Inferior parietal cortex (tissue), 1 donor: ENCODE results near the gene FAM153A.
"Not testable (repeated sequence)": the region's sequence is repeated elsewhere in the genome, so short reads cannot be mapped to it uniquely, and the experiment has no call there.

Source experiments
- DNase-seq: peaks from one replicate; pipeline ENCODE4 v3.0.0-alpha.2; 2016; ENCODE audit errors: extremely low spot score

Gene FAM153A

DNA sequence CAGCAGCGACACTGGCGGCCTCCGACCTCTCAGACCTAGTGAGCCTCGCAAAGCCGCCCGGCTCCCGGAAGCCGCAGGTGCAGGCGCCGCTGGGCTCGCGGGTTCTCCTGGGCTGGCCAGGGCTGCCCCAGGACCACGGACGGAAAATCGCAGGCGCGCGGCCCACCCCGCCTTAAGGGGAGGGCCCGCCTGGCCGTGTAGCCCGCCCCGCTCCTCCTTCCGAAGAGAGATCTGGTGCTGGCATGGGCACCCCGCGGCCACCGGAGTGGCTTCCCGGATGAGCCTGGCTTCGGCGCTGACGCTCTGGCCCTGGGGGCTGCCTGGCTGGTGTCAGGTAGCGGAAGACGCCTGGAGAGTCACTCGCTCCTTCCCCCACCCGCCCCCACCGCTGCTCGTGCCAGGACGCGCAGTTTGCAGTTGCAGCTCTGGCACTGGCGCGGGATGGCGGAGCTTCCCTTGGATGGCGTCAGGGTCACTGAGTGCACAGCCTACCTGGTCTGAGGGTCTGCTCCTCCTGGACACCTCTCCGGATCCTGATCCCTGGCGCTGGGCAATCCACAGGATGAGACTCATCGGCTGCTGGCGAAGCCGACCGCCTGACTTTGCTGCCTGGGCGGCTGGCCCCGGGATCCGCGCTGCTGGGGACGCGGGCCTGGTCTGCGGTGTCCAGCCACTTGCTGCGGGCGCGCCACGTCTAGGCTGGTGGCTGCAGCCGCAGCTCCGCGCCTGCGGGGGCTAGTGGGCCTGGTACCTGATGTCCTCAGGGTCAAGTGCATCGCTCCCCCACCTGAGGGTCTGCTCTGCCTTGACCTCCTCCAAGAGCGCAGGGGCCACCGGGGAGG lies at the start of gene FAM153A:
Gene FAM153A (minus strand): TSS at position 108 of the 842 bp plus-strand sequence.
- DNase-seq, result not testable (repeated sequence)

DNA sequence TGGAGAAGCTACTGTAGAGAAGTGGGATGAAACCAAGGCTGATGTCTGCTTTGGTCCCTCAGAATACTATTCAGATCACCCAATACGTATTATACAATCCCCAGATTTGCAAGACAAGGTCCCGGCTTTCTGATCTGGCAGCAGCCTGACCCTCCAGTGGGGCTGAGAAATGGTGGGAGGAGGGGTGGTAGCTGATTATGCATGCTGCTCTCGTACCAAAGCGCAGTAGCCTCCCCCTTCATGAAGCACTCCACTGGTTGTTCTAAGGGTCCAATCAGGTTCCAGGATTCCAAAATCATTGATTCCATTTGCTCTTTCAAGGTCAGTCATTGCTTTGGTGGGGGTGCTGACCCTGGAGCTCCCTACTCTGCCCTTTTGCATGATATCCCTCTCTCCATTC lies 49.6 kb upstream of the FAM153A start:
- DNase-seq, result not testable (repeated sequence)

DNA sequence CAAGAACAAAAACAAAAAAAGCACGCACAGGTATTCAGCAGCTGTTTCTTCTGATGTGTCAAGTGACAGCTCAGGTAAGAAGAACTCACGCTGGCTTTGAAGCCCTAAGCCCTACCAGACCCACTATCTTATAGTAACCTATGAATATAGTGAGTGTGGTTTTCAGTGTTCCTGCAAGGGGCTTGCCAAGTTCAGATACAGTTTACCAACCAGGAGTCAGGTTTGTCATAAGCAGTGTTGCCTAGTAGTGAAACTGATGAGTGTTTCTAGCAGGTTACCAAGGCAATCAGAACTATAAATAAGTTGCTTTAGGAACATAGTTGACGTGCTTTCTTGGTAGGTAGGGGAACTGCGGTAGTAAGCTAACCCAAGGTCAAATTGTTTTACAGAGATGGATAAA lies 43.4 kb upstream of the FAM153A start:
- not testable (repeated sequence) for DNase-seq

DNA sequence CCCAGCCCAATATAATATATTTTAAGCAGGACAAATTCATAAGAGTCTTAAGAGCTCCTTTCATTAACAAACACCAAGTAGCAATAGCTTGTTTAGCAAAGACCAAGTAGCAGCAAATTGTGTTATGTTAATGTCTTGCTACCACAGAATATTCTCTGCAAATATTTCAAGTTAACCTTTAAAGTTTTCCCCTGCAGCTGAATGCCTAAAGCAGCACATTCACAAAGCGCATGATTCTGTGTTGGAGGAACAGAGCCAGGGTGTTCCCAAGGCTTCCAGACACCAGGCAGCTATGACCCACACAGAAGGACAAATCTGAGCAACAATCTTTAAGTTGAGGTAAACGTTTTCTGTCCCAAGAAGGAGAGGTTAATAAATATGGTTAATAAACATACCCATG lies 42.1 kb upstream of the FAM153A start:
- not testable (repeated sequence) for DNase-seq

DNA sequence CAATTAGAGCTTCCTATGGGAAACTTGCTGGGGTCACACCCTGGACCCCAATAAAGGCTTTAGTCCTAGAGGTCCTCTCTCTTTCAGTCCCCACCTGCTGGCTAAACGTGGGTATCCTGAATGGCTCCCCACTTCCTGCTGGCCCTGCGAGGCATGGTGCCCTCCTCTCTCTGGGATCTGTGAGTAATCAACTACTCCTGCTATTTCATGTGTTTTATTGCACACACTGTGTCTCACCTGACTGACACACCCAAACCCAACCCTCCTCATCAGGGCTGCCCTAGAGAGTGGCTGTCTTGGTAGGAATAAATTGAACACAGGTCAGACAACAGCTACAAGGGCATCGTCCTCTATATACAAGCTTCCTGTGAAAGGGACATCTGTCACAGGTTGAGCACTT lies 39.8 kb upstream of the FAM153A start:
- not testable (repeated sequence) for DNase-seq

DNA sequence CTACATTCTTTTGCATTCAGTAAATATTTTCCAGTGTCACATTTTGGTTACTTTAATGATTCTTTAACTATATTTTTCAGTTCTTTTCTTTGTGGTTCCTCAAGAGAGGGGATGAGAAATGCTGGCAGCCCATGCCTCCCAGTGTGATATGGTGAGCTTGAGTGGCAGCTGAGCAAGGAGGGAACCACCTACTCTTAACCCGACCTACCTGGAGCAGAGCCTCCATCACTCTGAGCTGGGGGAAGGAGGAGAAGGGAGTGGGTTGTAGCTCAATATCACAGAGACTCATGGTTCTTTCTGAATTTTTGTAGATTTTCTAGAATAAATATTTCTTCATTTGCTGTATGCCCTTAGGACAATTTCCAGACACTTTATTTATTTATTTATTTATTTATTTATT lies 37.0 kb upstream of the FAM153A start:
- not testable (repeated sequence) for DNase-seq

DNA sequence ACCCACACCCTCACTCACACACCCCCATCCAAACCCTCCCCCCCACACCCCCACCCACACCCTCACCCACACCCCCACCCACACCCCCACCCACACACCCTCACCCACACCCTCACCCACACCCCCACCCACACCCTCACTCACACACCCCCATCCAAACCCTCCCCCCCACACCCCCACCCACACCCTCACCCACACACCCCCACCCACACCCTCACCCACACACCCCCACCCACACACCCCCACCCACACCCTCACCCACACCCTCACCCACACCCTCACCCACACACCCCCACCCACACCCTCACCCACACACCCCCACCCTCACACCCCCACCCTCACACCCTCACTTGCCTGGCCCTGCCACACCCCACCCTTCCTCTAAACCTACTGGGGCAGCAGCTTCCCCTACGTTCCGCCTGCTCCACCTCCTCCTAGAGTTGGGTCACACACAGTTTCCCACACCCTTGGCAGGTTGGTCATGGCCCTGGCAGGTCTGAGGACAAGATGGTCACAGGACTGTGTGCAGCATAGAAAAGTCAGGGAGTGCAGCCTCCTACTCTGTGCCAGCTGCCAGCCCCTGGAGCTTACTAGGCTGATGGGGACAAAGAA lies 30.2 kb upstream of the FAM153A start:
- not testable (repeated sequence) for DNase-seq

DNA sequence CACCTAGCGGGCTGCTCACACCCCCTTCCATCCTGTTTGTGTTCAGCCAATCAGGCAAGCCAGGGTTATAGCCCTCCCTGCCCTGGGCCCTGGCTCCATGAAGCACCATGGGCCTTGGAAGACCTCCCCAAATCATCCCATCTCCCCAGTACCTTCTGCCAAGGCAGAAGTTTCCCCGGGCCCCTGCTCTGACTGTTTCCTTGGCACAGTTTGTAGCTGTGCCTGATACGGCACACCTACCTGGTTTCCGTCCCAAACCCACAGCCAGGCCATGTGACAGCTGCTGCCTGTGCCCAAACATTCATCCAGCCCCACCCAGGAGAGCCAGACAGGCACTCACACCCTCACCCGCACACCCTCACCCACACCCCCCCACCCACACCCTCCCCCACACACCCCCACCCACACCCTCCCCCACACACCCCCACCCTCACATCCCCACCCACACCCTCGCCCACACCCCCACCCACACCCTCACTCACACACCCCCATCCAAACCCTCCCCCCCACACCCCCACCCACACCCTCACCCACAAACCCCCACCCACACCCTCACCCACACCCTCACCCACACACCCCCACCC lies 29.6 kb upstream of the FAM153A start:
- DNase-seq, result not testable (repeated sequence)

DNA sequence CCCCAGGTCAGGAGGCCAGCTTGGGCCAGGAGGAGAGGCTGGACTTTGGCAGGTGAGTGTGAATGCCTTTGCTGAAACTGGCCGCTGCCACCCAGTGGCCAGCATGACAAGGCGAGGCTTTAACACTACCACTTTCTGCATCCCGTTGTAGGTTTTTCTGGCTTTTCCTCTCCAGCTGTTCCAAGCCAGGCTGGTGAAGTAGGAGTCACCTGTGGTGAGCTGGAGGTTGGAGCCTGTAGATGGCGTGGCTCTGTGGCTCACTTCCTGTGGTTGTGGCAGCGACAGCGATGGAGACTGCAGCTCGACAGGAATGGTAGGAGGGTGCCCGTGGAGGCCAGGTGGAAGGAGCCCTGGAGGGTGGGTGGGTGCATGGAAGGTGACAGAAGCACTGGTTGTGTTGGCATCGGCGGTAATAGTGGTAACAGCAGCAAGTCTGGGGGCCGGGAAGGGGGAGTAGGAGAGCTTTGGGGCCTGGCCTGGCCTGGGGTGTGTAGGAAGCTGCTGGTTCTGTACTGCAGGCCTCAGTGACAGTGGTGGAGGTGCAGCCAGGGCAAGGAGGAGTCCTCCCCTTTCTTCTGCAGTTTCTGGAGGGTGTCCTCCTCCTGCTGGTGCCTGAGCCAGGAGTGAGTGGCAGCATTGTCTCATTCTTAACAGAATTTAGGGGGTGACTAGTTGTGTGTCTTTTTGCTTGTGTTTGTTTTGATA lies 26.7 kb upstream of the FAM153A start:
- not testable (repeated sequence) for DNase-seq

DNA sequence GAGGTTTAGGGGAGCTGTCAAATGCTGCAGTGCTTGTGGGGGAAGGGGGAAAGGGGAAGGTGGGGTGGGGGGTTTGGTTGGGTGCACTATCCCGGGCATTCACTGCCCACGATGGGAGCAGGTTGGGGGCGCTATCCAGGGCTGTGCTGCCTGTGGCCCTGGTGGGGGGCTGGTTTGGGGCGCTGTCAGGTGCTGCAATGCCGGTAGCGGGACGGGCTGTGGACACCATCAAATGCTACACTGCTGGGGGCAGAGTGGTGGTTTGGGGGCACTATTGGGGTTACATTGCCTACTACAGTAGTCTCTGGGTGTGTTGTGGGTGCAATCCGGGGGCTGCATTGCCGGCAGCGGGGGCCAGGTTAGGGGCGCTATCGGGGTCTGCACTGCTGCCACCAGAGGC lies 25.7 kb upstream of the FAM153A start:
- DNase-seq, result not testable (repeated sequence)

DNA sequence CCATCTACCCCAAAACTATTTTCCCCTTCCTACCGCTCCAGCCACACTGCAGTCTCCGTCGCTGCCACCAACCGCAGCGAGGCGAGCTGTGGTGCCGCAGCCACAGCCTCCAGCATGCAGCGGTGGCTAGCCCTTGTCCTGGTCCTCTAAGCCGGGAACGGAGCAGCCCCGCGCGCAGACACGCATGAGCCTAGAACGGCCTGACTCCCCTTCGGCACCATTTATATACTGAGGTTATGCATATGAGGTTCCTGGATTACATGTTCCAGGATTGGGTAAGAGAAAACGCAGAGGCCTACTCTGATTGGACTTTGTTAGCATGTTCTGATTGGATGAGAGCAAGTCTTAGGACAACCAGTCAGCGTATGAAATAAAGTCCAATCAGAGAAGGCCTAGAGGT lies 24.6 kb upstream of the FAM153A start:
- DNase-seq, result not testable (repeated sequence)

DNA sequence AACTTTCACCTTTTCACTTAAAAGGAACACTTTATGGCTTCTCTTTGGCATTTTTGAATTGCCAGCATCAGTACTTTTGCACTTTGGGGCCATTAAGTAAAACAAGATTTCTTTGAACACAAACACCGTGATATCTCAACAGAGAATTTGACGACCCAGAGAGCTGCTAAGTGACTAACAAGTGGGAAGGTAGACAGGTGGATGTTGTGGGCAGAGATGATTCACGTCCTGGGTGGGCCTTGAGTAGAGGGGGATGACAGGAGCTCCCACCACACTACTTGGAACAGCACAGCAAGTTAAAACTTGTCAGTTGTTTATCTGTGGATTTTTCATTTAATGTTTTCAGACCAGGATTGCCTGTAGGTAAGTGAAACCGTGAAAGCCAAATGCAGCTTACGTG lies 18.7 kb upstream of the FAM153A start:
- DNase-seq, result not testable (repeated sequence)

DNA sequence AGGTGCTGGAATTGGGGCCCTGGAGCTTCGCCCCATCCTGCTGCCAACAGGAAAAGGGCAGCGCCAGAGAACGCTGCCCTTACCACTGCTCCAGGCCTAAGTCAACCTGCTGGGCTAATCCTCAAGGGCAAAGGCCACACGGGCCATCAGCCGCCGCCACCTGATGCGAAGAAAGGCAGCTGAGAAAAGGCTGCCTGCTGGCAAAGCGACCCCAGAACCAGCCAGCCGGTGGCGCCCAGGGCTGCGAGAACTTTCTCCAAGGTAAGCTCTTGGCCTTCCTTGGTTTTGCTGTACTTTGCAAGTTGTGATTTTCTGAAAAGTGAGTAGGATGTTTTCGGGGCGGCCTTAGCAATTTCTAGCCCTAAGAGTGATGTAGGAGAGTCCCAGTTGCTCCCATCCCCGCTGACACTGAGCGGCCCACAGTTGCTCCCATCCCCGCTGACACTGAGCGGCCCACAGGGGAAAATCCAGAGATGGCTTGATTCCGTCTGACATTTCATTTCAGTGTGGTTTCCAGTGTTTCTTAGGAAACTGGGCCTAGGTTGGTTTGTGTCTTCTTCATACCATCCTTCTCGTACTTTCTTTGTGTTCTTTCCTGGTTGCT lies 15.6 kb upstream of the FAM153A start:
- DNase-seq, result not testable (repeated sequence)

DNA sequence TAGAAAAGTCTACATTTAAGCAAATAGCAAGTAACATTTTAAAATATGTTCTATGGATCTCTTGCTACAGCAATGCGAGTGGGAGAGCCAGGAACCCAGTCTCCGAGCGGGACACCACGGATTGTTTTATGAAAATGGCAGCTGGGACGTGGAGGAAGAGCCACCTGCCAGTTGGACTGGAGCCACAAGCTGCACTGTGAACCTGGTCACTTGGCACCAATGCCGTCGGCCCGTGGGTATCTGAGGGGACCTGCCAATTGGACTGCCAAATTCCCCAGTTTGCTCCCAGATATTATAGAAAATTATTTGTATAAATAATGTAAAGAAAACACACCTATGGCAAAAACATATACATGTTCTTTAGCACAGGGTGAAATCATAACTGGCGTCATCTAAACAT lies 10.6 kb upstream of the FAM153A start:
- DNase-seq, result not testable (repeated sequence)

DNA sequence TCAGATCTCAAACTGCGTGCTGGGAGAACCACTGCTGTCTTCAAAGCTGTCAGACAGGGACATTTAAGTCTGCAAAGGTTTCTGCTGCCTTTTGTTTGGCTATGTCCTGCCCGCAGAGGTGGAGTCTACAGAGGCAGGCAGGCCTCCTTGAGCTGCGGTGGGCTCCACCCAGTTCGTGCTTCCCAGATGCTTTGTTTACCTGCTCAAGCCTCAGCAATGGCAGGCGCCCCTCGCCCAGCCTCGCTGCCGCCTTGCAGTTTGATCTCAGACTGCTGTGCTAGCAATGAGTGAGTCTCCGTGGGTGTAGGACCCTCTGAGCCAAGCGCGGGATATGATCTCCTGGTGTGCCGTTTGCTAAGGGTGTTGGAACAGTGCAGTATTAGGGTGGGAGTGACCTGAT lies 8.9 kb upstream of the FAM153A start:
- DNase-seq, result not testable (repeated sequence)

DNA sequence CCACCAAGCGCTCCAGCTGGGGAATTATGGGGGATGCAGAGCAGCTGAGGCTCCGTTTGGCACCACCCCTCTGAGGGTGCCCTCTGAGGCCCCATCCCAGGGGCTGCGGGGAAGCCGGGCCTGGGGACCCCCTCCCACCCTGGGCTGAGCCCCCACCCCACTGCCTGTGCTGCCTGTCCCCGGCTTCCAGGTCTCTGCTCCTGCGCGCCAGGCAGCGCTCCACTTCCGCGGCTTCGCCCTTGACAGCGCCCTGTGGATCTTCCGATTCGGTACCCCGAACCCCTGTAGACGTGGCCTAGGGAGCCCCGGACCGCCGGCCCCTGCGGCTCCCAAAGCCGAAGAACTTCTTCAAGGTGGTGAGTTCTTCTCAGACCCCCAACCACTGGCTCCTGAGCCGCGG lies 530 bp downstream of the FAM153A start:
- not testable (repeated sequence) for DNase-seq

DNA sequence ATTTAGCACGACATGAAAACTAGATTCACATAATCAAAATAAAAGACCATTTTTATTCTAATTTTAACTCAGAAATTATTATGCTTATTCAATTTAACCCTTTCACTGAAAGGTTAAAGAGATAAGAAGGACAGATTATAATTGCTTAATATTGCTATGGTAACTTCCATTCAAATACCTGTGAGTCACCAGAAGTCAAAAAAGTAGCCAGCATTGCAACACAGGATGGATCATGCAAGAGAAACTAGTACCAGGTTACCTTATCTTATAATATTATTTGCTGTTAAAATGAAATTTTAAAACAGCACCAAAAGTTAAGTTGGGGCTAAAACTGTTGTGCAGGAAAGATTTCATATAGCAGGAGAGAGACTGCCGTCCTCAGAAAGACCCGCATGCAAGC lies 11.5 kb downstream of the FAM153A start:
- not testable (repeated sequence) for DNase-seq

DNA sequence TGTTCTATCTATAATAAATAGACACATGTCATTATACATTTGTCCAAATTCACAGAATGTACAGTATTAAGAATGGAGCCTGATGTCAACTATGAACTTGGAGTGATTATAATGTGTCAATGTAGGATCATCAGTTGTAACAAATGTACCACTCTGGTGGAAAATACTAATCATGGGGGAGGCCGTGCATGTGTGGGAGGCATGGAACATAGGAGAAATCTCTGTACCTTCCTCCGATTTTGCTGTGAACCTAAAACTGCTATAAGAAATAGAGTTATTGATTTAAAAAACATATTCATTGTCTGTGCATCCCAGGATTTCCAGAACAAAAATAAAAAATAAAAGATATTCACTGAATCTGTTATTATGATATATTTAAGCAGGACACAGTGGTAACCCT lies 12.1 kb downstream of the FAM153A start:
- not testable (repeated sequence) for DNase-seq

DNA sequence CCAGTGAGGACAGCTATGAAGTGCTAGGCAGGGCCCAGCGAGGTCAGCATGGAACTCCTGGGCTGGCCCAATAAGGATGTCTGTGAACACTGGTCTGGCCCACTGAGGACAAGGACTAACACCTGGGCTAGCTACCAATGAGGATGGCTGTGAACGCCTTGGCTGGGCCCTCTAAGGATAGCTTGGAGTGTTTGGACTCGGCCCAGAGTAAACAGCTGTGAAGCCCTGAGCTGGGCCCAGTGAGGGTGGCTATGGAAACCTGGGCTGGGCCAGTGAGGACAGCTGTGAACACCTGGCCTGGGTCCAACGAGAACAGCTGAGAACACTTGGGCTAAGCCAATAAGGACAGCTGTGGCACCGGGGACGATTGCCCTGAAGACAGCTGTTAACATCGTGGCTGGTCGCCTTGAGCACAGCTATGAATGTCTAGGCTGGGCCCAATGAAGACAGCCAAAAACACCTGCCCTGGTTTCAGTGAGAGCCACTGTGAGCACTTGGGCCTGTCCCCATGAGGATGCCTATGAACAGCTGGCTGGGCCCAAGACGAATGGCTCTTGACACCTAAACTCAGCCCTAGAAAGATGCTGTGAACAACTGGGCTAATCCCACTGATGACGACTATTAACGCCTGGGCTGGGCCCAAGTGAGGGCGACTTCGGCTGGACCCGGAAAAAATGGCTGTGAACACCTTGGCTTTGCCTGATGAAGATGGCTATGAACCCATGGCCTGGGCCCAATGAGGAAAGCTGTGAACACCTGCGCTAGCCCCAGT lies 18.8 kb downstream of the FAM153A start:
- not testable (repeated sequence) for DNase-seq

DNA sequence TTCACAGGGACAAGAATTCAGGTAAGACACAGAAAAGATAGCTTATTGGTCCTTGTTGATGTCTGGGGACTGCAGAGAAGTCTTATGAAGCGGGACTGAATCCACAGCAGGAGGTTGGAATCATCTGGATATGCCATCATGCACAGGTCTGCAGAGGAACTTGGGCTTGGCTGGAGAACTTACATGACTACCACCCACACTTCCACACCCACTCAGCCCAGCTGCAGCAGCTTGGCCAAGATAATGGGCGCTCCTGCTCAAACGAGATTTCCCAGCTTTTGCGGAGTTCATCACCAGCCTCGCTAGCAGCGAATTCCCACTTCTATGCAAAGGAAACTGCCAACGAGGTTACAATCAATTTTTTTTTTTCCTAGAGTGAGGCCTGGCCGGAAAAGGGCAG lies 21.7 kb downstream of the FAM153A start:
- not testable (repeated sequence) for DNase-seq

DNA sequence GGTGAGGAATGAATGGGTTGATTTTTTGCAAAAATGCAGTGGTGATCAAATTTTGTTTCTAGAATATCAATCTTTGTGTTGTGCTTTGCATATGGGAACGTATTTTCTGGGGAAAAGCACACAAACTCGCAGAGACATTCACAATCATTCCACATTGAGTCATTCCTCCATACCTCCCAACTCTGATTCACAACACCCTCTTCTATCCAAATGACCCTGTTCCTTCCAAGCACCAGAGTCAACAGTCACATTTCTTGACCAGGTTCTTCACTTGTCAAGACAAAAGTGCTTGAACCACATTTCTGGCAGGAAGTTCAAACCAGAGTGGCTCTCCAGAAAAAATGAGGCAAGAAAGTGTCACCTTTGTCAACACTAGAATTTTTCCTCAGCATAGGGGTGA lies 35.3 kb downstream of the FAM153A start:
- DNase-seq, result not testable (repeated sequence)
